SH-SY5Y (cell line): ENCODE measurements around the gene UNC119.

Experiments
- GATA2 ChIP-seq: IDR thresholded peaks from 2 replicates; pipeline ENCODE4 v1.6.1; 2011; ENCODE audit warnings: mild to moderate bottlenecking, low read depth, low read length
- GATA3 ChIP-seq: IDR thresholded peaks from 2 replicates; pipeline ENCODE4 v1.6.1; 2011; ENCODE audit warnings: low read depth, mild to moderate bottlenecking, low read length, moderate library complexity

- TF ChIP-seq GATA3 (no peak), GATA2 (no peak)
These were observed 38.9 kb downstream of the UNC119 start for GRCh38 chr17:28513476-28513875.
